Myocyte (in vitro differentiated cells): ENCODE data around the gene NSFL1C. TPM values are rescaled to one million over a fixed set of nuclear protein-coding genes. Genes with fewer than 3 reads are reported as not detected.
"Not testable (repeated sequence)": the region's sequence is repeated elsewhere in the genome, so short reads cannot be mapped to it uniquely, and the experiment has no call there.

ENCODE experiments used
- DNase-seq: peaks from one replicate; pipeline ENCODE4 v3.0.0-alpha.2; 2012; ENCODE audit warnings: low read depth
- total RNA-seq: library from RNA; depleted of rRNA; stranded (reverse); fragments of >200 nt; gene quantifications from 2 replicates; pipeline ENCODE4 v1.2.3, GENCODE V29; 2014

NSFL1C gene
- total RNA-seq, 1 donor from 2014 or later = 49.6 TPM

- DNase-seq = no peak
Observed at GRCh38 chr20:1427457-1428054, 39.1 kb downstream of the NSFL1C start.

- no peak for DNase-seq
Observed at GRCh38 chr20:1426231-1426849, 40.3 kb downstream of the NSFL1C start.

- DNase-seq = no peak
Observed at GRCh38 chr20:1424336-1424735, 42.3 kb downstream of the NSFL1C start.

- DNase-seq = no peak
Observed at GRCh38 chr20:1423625-1424106, 43.0 kb downstream of the NSFL1C start.

GRCh38 chr20:1423206-1423605, 43.4 kb downstream of the NSFL1C start:
- no peak for DNase-seq

- DNase-seq = no peak
Observed at GRCh38 chr20:1422753-1423152, 43.9 kb downstream of the NSFL1C start.

GRCh38 chr20:1420066-1420465, 46.6 kb downstream of the NSFL1C start:
- DNase-seq = peak; percentile 72

- DNase-seq = no peak
Observed at GRCh38 chr20:1418350-1418749, 48.3 kb downstream of the NSFL1C start.

- no peak for DNase-seq
Observed at GRCh38 chr20:1417790-1418189, 48.9 kb downstream of the NSFL1C start.

GRCh38 chr20:1417273-1417672, 49.4 kb downstream of the NSFL1C start:
- DNase-seq = no peak

GRCh38 chr20:1415667-1416468, 50.8 kb downstream of the NSFL1C start:
- DNase-seq = peak; percentile 89

- DNase-seq = no peak
Observed at GRCh38 chr20:1414982-1415381, 51.7 kb downstream of the NSFL1C start.

- no peak for DNase-seq
Observed at GRCh38 chr20:1405801-1406200, 60.8 kb downstream of the NSFL1C start.

GRCh38 chr20:1403624-1404023, 63.0 kb downstream of the NSFL1C start:
- DNase-seq = no peak

- DNase-seq = no peak
Observed at GRCh38 chr20:1402149-1402548, 64.5 kb downstream of the NSFL1C start.

GRCh38 chr20:1401451-1401907, 65.2 kb downstream of the NSFL1C start:
- DNase-seq = no peak

GRCh38 chr20:1399678-1400366, 66.8 kb downstream of the NSFL1C start:
- not testable (repeated sequence) for DNase-seq

- DNase-seq = not testable (repeated sequence)
Observed at GRCh38 chr20:1398185-1398584, 68.5 kb downstream of the NSFL1C start.

- no peak for DNase-seq
Observed at GRCh38 chr20:1397710-1398109, 68.9 kb downstream of the NSFL1C start.

- DNase-seq = no peak
Observed at GRCh38 chr20:1396702-1397101, 69.9 kb downstream of the NSFL1C start.

GRCh38 chr20:1396264-1396663, 70.4 kb downstream of the NSFL1C start:
- DNase-seq = no peak

GRCh38 chr20:1394686-1395085, 72.0 kb downstream of the NSFL1C start:
- DNase-seq = no peak
